ENCODE data around the gene SPEF1.

The SPEF1 gene

GRCh38 chr20:3783068-3783489 is 1.8 kb upstream of the SPEF1 start:
- H3K27ac ChIP-seq: peak overlapping the region in 1 of 2 donors; percentile 9
- H3K4me3 ChIP-seq: no peak overlapping the region
- TF ChIP-seq, protein P1, sequence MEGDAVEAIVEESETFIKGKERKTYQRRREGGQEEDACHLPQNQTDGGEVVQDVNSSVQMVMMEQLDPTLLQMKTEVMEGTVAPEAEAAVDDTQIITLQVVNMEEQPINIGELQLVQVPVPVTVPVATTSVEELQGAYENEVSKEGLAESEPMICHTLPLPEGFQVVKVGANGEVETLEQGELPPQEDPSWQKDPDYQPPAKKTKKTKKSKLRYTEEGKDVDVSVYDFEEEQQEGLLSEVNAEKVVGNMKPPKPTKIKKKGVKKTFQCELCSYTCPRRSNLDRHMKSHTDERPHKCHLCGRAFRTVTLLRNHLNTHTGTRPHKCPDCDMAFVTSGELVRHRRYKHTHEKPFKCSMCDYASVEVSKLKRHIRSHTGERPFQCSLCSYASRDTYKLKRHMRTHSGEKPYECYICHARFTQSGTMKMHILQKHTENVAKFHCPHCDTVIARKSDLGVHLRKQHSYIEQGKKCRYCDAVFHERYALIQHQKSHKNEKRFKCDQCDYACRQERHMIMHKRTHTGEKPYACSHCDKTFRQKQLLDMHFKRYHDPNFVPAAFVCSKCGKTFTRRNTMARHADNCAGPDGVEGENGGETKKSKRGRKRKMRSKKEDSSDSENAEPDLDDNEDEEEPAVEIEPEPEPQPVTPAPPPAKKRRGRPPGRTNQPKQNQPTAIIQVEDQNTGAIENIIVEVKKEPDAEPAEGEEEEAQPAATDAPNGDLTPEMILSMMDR (IDR thresholded peaks at IDR 0.05): no peak
- no peak for DNase-seq (ENCODE audit: low spot score)

DNA sequence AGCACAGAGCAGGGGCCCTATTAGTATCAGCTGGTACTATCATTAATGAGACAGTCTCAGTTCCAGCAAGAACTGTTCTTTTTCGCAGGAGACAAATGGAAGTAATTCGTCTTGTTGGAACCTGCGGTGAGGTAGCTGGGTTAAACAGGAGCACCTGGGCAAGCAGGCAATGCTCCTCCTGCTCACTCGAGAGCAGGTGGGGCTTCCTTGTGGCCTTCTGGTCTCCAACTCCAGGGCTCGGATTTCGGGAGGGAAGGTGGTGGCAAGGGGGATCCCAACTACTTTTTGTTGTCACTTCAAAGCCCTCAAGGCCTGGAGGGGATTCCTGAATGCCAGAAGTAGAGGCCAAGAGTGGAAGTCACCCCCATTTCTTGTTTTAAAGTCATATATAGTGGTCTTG is 1.3 kb upstream of the SPEF1 start:
- H3K4me3 ChIP-seq: no peak overlapping the region
- no peak for DNase-seq (ENCODE audit: low spot score)
- TF ChIP-seq, protein P1 (IDR thresholded peaks at IDR 0.05): no peak
- H3K27ac ChIP-seq: no peak overlapping the region

GRCh38 chr20:3778976-3779375 is 2.3 kb downstream of the SPEF1 start:
- Histone ChIP-seq H3K27ac (no peak overlapping the region), H3K4me3 (no peak overlapping the region)
- TF ChIP-seq, protein P1 (IDR thresholded peaks at IDR 0.05): no peak
- no peak for DNase-seq (ENCODE audit: low spot score)

GRCh38 chr20:3777716-3778629 is 3.3 kb downstream of the SPEF1 start:
- DNase-seq (ENCODE audit: low spot score): no peak
- Histone ChIP-seq H3K4me3 (peak overlapping the region; percentile 78), H3K27ac (peak overlapping the region in 1 of 2 donors; percentile 23)
- TF ChIP-seq, protein P1 (IDR thresholded peaks at IDR 0.05): no peak

DNA sequence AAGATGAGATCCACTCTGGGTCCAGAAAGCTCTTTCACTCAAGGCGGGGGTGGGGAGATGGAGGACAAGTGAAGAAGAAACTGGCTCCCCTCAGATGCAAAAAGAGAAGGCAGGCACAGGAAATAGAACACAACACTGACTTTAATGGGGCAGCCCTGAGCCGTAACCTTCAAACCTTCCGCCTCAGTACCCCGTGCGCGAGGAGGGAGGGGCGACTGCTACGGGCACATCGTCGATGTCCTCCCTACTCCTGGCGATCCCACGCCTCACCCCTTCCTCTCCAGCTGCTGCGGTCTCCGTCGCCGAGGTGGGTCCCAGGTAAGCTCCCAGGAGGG is 3.9 kb downstream of the SPEF1 start:
- DNase-seq (ENCODE audit: low spot score): no peak
- TF ChIP-seq, protein P1 (IDR thresholded peaks at IDR 0.05): no peak
- Histone ChIP-seq H3K4me3 (peak overlapping the region; percentile 78), H3K27ac (peak overlapping the region in 1 of 2 donors; percentile 23)

DNA sequence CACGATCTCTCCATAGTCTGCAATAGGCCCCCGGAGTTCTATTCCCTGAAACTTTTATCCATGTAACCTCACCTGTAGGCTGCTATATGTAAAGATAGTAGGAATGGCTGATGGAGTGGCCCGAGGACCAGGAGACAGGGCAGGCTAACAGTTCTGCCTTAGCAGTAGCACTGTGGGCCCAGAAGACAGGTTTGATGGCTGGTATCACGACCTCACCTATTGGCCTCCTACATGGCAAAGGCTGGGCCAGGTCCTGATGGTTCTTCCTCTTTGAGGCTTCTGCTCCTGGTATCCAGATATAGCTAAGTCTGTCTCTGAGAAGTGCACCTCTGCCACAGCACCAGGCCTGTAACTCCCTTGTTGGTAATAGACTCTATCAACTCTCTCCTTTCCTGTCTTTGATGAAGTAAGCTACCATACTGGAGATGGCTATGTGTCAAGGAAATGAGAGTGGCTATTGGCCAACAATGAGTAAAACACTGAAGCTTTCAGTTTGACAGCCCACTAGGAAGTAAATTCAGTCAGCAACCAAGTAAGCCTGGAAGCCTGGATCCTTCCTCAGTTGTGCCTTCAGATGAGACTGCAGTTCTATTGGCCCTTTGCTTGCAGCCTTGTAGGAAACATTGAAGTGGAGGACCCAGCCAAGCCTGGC is 5.7 kb downstream of the SPEF1 start:
- TF ChIP-seq, protein P1 (IDR thresholded peaks at IDR 0.05): no peak
- DNase-seq (ENCODE audit: low spot score): no peak
- H3K27ac ChIP-seq: no peak overlapping the region
- no peak overlapping the region for H3K4me3 ChIP-seq

All from coronary artery (tissue), 2 donors.